HepG2 (cell line): ENCODE measurements around the gene ACSBG1. TPM values are rescaled to one million over a fixed set of nuclear protein-coding genes. Genes with fewer than 3 reads are reported as not detected.

ENCODE experiments used
- EEA1 ChIP-seq: sonication (generic); formaldehyde crosslinking; IDR thresholded peaks from 2 replicates; pipeline ENCODE4 v1.5.1; 2020; ENCODE audit warnings: mild to moderate bottlenecking, missing genetic modification reagents, borderline replicate concordance
- ERF ChIP-seq: IDR thresholded peaks from 2 replicates; pipeline ENCODE4 v1.6.1; 2018; ENCODE audit warnings: missing biosample characterization, missing genetic modification reagents
- TRIM24 ChIP-seq: sonication (generic); formaldehyde crosslinking; IDR thresholded peaks from 2 replicates; pipeline ENCODE4 v1.8.0; 2022; ENCODE audit warnings: mild to moderate bottlenecking, missing genetic modification reagents
- ZNF496 ChIP-seq: sonication (generic); formaldehyde crosslinking; IDR thresholded peaks from 2 replicates; pipeline ENCODE4 v1.8.1; 2023; ENCODE audit warnings: mild to moderate bottlenecking, moderate library complexity, missing genetic modification reagents; ENCODE audit not compliant: insufficient replicate concordance
- polyA plus RNA-seq, 8 experiments: library from polyadenylated mRNA; depleted of rRNA in 3 of 8; stranded (reverse) in 7 of 8; unstranded in 1 of 8; fragments of >200 nt; fragmentation: Illumina TruSeq in 4 of 8; extraction: Trizol in 4 of 8; gene quantifications; 2 replicates each; pipeline versions ENCODE4 v1.2.1 to v1.2.3, GENCODE V29; 2011 to 2016; ENCODE audit warnings: low read depth in 4 of 8, missing spikeins in 1 of 8, mixed read lengths in 1 of 8; ENCODE audit not compliant: insufficient read depth in 1 of 8
- total RNA-seq, 5 experiments: library from RNA; depleted of rRNA; stranded (reverse); fragments of >200 nt; fragmentation: Illumina TruSeq; extraction: Trizol; gene quantifications; 2 replicates each; pipeline ENCODE4 v1.2.3, GENCODE V29; 2016; ENCODE audit warnings: low read depth in 1 of 5
- TF ChIP-seq, protein P1 (sequence below): sonication (generic); formaldehyde crosslinking; IDR thresholded peaks from 2 replicates; pipeline ENCODE4 v1.5.1; 2020; ENCODE audit warnings: missing genetic modification reagents, mild to moderate bottlenecking, borderline replicate concordance
- TF ChIP-seq, protein P2 (sequence below): sonication (generic); formaldehyde crosslinking; IDR thresholded peaks from 2 replicates; pipeline ENCODE4 v1.5.0; 2020; ENCODE audit warnings: mild to moderate bottlenecking, missing genetic modification reagents, moderate library complexity
- TF ChIP-seq, protein P3 (sequence below): sonication (generic); formaldehyde crosslinking; IDR thresholded peaks from 2 replicates; pipeline ENCODE4 v1.4.0; 2020; ENCODE audit warnings: missing genetic modification reagents, borderline replicate concordance
- TF ChIP-seq, protein P4 (sequence below): sonication (generic); formaldehyde crosslinking; IDR thresholded peaks from 2 replicates; pipeline ENCODE4 v1.9.0; 2021; ENCODE audit warnings: mild to moderate bottlenecking, missing genetic modification reagents

Gene ACSBG1
- total and polyA plus RNA-seq, 2 of the 13 experiments (the other 11 are each of a cell fraction or from before 2014, with no cell fraction given), result 0.35 to 0.81 TPM

DNA sequence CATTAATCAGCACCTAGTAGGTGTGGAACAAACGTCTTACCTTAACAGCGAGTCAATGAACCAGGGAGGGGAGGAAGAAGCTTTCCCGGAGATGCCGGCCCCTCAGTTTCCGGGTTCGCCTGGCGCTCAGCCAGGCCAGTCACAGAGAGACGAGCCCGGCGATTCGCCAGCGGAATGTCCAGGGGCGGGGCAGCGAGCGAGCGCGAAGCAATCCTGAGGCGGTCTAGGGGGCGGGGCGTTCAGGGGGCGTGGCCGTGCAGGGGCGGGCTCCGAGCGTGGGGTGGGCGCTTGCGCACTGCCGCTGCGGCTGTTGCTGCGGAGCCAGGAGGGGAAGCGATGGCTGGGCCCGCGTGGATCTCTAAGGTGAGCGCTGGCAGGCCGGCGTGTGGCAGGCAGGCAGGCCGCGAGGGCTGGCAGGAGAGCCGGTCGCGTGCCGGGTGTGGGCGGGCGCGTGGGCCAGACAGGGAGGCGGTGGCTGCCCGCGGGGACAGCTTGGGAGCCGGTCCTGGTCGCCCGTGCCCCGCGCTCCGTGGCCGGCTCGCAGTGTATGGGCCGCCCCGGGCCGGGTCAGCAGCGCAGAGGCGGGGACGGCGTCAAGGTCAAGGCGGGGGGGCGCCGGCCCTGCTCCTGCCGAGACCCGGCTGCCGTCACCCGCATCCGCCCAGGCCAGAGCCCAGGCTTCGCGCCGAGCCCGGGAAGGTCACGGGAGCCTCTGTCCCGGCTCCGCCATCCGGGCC is 85.1 kb downstream of the ACSBG1 start, which contains the start of gene IDH3A (continued):
- TF ChIP-seq, protein P1, sequence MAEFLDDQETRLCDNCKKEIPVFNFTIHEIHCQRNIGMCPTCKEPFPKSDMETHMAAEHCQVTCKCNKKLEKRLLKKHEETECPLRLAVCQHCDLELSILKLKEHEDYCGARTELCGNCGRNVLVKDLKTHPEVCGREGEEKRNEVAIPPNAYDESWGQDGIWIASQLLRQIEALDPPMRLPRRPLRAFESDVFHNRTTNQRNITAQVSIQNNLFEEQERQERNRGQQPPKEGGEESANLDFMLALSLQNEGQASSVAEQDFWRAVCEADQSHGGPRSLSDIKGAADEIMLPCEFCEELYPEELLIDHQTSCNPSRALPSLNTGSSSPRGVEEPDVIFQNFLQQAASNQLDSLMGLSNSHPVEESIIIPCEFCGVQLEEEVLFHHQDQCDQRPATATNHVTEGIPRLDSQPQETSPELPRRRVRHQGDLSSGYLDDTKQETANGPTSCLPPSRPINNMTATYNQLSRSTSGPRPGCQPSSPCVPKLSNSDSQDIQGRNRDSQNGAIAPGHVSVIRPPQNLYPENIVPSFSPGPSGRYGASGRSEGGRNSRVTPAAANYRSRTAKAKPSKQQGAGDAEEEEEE (CRISPR knock-in tag), result no peak
- TF ChIP-seq, protein P2, sequence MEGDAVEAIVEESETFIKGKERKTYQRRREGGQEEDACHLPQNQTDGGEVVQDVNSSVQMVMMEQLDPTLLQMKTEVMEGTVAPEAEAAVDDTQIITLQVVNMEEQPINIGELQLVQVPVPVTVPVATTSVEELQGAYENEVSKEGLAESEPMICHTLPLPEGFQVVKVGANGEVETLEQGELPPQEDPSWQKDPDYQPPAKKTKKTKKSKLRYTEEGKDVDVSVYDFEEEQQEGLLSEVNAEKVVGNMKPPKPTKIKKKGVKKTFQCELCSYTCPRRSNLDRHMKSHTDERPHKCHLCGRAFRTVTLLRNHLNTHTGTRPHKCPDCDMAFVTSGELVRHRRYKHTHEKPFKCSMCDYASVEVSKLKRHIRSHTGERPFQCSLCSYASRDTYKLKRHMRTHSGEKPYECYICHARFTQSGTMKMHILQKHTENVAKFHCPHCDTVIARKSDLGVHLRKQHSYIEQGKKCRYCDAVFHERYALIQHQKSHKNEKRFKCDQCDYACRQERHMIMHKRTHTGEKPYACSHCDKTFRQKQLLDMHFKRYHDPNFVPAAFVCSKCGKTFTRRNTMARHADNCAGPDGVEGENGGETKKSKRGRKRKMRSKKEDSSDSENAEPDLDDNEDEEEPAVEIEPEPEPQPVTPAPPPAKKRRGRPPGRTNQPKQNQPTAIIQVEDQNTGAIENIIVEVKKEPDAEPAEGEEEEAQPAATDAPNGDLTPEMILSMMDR (CRISPR knock-in tag), result no peak
- TF ChIP-seq EEA1 (CRISPR knock-in tag) (no peak), ERF (CRISPR knock-in tag) (peak; percentile 23; the same call in 1 of the 2 replicates), ZNF496 (CRISPR knock-in tag) (no peak), TRIM24 (CRISPR knock-in tag) (no peak)
- TF ChIP-seq, protein P3, sequence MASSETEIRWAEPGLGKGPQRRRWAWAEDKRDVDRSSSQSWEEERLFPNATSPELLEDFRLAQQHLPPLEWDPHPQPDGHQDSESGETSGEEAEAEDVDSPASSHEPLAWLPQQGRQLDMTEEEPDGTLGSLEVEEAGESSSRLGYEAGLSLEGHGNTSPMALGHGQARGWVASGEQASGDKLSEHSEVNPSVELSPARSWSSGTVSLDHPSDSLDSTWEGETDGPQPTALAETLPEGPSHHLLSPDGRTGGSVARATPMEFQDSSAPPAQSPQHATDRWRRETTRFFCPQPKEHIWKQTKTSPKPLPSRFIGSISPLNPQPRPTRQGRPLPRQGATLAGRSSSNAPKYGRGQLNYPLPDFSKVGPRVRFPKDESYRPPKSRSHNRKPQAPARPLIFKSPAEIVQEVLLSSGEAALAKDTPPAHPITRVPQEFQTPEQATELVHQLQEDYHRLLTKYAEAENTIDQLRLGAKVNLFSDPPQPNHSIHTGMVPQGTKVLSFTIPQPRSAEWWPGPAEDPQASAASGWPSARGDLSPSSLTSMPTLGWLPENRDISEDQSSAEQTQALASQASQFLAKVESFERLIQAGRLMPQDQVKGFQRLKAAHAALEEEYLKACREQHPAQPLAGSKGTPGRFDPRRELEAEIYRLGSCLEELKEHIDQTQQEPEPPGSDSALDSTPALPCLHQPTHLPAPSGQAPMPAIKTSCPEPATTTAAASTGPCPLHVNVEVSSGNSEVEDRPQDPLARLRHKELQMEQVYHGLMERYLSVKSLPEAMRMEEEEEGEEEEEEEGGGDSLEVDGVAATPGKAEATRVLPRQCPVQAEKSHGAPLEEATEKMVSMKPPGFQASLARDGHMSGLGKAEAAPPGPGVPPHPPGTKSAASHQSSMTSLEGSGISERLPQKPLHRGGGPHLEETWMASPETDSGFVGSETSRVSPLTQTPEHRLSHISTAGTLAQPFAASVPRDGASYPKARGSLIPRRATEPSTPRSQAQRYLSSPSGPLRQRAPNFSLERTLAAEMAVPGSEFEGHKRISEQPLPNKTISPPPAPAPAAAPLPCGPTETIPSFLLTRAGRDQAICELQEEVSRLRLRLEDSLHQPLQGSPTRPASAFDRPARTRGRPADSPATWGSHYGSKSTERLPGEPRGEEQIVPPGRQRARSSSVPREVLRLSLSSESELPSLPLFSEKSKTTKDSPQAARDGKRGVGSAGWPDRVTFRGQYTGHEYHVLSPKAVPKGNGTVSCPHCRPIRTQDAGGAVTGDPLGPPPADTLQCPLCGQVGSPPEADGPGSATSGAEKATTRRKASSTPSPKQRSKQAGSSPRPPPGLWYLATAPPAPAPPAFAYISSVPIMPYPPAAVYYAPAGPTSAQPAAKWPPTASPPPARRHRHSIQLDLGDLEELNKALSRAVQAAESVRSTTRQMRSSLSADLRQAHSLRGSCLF (CRISPR knock-in tag), result no peak
- TF ChIP-seq, protein P4, sequence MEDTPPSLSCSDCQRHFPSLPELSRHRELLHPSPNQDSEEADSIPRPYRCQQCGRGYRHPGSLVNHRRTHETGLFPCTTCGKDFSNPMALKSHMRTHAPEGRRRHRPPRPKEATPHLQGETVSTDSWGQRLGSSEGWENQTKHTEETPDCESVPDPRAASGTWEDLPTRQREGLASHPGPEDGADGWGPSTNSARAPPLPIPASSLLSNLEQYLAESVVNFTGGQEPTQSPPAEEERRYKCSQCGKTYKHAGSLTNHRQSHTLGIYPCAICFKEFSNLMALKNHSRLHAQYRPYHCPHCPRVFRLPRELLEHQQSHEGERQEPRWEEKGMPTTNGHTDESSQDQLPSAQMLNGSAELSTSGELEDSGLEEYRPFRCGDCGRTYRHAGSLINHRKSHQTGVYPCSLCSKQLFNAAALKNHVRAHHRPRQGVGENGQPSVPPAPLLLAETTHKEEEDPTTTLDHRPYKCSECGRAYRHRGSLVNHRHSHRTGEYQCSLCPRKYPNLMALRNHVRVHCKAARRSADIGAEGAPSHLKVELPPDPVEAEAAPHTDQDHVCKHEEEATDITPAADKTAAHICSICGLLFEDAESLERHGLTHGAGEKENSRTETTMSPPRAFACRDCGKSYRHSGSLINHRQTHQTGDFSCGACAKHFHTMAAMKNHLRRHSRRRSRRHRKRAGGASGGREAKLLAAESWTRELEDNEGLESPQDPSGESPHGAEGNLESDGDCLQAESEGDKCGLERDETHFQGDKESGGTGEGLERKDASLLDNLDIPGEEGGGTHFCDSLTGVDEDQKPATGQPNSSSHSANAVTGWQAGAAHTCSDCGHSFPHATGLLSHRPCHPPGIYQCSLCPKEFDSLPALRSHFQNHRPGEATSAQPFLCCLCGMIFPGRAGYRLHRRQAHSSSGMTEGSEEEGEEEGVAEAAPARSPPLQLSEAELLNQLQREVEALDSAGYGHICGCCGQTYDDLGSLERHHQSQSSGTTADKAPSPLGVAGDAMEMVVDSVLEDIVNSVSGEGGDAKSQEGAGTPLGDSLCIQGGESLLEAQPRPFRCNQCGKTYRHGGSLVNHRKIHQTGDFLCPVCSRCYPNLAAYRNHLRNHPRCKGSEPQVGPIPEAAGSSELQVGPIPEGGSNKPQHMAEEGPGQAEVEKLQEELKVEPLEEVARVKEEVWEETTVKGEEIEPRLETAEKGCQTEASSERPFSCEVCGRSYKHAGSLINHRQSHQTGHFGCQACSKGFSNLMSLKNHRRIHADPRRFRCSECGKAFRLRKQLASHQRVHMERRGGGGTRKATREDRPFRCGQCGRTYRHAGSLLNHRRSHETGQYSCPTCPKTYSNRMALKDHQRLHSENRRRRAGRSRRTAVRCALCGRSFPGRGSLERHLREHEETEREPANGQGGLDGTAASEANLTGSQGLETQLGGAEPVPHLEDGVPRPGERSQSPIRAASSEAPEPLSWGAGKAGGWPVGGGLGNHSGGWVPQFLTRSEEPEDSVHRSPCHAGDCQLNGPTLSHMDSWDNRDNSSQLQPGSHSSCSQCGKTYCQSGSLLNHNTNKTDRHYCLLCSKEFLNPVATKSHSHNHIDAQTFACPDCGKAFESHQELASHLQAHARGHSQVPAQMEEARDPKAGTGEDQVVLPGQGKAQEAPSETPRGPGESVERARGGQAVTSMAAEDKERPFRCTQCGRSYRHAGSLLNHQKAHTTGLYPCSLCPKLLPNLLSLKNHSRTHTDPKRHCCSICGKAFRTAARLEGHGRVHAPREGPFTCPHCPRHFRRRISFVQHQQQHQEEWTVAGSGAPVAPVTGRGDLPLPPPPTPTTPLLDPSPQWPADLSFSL (CRISPR knock-in tag), result no peak
